Measurements from ENCODE around the gene BCS1L. TPM values are rescaled to one million over a fixed set of nuclear protein-coding genes. Genes with fewer than 3 reads are reported as not detected.
A peak's percentile ranks its signal among the peaks of the same experiment; 100 is the strongest.

Gene BCS1L
- polyA plus RNA-seq, 3 donors: 53.9 to 61.2 (median 56.5) TPM

DNA sequence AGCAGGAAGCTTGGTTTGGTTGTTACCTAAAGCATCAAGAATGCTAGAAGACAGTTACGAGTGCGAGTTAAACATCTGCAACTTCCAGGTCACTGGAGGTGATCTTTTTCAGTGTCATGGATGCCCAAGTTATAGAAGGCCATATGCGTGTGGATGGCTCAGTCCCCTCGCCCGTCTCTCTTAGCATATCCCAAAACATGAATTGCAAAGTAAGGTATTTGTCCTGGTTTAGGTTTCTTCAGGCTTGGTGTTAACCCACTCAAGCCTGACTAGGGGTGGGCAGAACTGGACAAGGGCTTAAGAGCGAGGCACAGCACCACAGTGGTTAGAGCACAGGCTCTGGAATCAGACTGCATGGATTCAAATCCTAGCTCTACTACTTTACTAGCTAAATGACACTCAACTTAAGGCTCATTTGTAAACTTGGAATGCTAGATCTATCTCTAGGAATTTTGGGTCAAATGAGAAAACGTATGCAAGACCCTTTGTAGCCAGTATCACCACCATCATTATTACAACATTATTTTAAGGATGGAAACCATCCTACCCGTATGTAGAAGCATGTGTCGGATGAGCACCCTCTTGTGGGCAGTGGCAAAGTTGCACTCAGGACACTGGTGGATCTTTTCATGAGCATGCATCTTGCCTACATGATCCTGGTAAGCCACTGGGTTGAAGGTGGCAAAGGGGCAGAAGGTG lies 11.2 kb upstream of the BCS1L start:
- peak; percentile 42 for DNase-seq

DNA sequence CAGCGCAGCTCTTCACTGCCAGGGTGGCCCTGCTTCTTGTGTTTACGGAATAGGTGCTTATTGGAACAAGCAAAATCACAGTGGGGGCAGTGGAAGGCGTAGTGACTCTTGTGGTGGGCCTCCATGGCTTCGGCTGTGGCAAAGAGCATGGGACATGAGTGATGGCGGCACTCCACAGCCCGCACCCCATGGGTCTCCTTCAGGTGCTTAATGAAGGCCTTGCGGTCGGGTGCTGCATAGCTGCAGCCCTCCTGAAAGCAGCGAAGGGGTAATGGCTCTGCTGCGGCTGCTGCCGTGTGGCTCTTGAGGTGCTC lies 10.7 kb upstream of the BCS1L start:
- DNase-seq: no peak

DNA sequence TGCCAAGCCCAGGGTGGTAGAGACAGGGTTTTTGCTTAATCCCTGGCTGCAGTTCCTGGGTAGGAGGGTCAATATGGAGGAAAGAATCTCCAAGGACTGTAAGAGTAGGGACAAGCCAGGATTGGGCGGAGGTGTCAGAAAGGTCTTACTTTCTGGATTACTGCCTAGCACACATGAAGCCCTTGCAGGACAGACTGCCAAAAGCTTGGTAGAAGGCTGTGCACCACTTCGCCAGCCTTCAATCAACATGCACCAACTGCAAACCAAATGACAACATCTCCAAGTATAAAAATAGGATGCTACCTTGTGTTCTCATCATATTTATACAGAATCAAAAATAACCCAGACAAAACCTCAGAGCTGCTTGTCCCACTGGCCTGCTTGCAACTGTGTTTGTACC lies 3.7 kb upstream of the BCS1L start:
- DNase-seq: no peak

DNA sequence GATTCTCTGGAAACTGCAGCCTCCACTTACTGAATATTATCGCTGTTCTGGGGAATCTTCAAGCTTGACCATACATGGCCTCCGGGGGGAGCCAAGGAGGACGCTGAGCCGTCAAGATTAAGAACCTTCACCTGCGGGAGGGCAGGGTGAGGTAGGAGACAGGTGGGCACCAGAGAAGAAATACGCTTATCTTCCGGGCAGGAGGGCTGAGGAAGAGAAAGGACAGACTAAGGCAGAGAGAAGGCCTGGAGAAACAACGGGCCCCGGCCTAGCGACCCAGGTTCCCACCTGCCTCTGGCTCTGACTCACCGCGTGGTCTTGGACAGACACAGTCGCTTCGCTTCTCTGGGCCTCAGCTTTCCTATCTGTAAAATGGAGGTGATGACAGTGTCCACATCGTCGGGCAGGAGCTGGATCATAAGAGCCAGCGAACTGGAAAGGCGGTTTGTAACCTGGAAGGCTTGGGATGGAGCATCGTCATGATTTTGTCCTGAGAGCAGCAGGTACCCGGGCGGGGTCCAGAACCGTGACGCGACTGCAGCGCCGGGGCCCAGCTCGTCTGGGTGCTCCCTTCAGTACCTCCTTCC lies 719 bp upstream of the BCS1L start:
- DNase-seq: no peak

DNA sequence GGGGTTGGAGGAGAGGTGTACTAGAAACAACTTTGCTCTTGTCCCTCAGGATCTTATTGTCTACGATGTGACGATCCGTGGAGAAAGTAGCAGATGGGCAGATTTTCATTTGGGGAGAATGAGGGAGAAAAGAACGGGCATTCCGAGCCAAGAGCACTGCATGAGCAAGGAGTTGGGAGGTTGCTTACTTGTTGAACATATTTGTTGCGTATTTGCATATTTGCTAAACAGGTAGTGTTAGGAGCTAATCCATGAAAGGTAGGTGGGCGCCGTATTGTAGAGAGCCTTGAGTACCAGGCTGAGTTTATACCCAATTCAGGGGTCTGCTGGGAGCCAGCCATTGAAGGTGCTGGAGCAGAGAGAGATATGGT lies 490 bp downstream of the BCS1L start:
- DNase-seq: no peak

DNA sequence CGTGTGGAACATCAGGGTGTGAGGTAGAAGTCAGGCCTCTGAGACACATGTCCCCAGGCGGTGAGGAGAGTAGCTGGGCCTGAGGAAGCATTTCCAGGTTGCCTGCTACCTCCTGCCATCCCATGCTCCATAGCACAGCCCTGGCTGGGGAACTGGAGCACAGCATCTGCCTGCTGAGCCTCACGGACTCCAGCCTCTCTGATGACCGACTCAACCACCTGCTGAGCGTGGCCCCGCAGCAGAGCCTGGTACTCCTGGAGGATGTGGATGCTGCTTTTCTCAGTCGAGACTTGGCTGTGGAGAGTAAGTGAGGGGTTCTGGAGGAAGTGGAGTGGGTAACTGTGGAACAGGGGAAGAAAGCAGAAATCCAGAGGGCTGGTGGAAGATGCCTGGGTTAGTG lies 2.9 kb downstream of the BCS1L start:
- DNase-seq: no peak

DNA sequence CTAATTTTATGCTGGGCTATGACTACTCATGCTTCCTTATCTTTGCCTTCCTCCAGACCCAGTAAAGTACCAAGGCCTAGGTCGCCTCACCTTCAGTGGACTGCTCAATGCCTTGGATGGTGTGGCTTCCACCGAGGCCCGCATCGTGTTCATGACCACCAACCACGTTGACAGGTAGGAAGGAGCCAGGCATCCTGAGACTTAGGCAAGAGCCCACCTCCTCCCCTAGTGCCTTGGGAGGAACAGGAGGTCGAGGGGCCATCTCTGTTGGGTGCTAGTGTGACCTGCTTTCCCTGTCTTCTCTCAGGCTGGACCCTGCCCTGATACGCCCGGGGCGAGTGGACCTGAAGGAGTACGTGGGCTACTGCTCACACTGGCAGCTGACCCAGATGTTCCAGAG lies 3.3 kb downstream of the BCS1L start:
- no peak for DNase-seq

DNA sequence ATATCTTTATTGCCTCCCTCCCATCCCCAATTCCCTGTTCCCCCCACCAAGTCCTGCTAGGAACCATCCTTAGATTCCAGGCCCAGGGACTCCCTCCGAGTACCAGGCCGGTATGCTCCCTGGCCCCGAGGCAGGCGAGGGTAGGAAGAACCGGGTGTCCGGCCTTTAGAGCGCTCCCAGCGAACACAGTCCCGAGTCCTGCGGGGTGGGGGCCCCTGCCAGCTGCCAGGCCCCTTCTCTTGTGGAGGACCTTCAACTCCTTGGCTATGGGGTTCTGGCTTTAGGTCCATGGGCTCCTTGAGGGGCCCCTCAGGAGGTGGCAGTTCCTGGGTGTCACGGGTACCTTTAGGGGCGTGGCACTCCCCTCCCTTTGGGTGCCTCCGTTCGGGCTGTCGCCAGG lies 4.4 kb downstream of the BCS1L start:
- DNase-seq: no peak

DNA sequence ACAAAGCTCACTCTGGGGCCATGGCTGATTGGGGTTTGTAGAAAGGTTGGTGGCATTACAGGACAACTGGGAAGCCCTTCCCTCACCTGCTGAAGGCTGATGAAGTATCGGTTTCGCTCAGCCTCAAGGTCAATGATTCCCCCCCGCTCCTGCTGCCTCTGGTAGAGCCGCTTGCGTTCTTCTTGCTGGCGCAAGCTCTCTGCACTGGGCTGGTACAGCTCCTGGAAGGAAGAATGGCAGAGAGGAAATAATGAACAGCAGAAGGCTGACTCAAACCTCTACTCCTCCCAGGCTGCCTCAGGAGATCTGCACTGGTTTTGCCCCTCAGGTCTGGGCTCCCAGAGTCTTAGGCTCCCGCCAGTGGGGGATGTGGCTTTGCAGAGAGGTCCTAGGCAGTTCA lies 5.2 kb downstream of the BCS1L start:
- no peak for DNase-seq

DNA sequence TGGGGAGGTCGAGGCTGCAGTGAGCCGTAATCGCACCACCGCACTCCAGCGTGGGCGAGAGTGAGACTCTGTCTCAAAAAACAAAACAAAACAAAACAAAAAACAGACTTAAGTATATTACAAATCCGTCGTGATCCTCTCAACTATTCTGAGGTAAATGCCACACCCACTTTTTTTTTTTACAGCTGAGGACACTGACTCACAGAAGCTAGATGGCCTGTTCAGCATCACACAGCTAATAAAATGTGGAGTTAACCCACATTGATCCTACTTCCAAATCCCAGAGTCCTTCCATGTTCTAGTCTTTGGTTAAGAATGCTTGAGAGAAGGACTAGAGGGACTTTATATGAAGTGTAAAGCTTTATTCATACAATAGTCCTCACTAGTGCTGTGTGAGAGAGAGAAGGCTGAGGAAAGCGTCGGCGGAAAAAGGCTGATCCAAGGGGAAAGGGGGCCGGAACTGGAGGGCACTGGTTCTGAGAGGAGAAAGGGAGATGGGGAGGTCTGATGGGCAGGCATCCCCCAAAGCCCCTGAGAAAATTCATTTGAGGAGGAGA lies 11.7 kb downstream of the BCS1L start:
- DNase-seq: peak; percentile 4

DNA sequence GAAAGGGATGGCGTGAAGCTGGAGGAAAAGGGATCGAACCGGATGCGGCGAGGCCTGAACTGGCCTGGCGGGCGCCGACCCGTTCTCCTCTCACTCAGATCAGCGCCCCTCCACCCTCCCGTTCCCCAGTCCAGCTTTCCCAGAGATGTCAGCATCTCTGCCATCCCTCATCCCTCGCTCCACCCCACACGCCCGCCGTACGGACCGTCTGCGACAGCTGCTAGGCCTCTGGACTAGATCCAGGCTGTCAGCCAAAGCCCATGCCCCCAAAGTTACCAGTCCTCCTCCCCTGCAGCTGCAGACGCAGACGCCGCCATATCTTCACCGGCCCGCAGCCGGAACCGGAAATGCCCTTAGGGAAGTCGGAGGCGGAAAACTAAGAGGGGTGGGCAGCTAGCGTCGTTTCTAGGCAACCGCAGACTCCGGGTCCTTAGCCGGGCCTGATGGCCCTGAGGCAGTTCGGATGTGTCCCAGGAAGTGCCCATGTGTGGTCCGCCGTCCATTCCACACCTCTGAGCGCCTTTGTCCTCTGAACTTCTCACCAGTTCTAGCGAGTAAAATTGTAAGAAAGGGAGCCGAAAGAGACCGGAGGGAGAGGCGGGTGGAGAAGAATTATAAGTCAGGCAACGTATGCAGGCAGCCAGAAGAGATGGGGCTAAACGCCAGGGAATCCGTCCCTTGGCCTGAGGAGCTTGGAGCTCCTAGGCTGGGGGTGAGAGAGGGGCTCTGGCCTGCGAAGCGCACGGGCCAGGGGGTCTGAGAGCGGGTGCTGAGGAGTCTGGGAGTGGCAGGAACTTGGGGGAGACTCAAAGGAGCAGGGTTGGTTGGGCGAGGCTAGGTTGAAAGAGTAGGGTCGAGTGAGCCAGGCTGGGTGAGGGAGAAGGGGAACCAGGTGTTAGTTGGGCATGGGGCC lies 12.4 kb downstream of the BCS1L start, which contains the start of the genes RNF25 and STK36:
RNF25 (minus strand) TSS at position 349 of the 913 bp plus-strand sequence; CDS start at position 317, 32 bp downstream.
STK36 (plus strand) TSS at position 433 of the 913 bp plus-strand sequence. CDS start 744 bp downstream, outside the sequence.
- DNase-seq: peak; percentile 92

DNA sequence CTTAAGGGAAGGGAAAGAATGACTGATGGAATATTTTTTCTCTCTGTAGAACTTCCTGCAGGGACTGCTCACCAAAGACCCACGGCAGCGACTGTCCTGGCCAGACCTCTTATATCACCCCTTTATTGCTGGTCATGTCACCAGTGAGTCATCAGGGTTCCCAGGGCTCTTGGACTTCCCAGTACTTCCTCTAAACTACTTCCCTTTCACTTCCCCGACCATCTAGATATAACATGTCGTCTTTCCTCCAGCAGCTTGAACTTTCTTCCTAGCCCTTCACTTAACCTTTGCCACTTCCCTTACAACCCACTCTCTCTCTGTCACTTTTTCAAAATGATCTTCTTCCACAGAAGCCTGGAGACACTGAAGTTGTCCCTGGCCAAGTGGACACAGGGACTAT lies 19.6 kb downstream of the BCS1L start:
- no peak for DNase-seq

DNA sequence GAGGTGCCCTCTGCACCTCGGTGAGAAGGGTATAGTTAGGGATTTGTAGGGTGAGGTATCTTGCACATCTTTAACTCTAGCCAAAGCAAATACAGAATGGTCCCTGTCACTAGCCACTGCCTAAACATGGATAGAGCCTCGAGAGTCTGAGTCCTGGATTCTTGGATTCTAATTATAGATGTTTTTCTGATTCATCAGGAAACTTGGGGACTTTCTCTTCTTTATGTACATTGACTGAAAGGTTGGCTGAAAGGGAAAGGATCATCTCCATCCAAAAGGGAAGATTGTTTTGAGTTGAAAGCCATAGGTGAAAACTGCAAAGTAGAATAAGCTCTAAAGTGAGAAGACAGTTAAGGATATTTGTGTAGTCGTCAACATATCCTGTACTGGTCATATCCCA lies 20.6 kb downstream of the BCS1L start:
- DNase-seq: no peak

DNA sequence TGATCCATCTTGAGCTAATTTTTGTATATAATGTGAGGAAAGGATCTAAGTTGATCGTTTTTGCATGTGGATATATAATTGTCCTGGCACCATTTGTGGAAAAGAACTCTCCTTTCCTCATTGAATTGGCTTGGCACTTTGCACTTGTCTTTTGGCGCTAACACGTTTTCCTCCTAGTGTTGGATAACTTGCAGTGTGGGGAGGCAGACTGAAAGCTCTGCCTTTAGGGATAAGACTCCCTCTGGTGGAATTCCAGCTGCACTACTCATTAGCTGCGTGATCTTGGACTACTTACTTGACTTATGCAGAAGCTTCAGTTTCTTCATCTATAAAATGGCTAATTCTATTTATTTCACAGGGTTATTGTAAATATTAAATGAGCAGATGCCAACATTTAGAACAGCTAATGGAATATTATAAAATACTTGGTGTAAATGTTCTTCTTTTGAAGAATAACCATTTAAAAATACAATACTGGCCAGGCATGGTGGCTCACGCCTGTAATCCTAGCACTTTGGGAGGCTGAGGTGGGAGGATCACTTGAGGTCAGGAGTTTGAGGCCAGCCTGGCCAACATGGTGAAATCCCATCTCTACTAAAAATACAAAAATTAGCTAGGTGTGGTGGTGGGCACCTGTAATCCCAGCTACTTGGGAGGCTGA lies 28.0 kb downstream of the BCS1L start:
- DNase-seq: peak; percentile 65

DNA sequence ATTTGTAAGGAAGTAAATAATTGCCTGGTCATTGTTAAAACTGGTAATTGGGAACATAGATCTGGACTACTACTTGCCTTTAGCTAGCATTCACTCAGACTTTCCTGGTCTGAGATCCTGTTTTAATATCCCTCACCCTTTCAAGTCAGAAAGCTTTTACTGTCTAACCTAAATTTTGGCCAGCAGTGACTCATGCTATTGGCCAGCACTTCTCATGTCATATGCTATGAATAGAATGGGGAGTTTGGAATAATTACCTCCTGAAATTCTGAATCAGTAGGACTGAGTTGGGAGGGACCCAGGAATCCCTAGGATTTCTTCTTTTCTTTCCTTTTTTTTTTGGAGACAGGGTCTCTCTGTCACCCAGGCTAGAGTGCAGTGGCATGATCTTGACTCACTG lies 31.8 kb downstream of the BCS1L start:
- DNase-seq: no peak

DNA sequence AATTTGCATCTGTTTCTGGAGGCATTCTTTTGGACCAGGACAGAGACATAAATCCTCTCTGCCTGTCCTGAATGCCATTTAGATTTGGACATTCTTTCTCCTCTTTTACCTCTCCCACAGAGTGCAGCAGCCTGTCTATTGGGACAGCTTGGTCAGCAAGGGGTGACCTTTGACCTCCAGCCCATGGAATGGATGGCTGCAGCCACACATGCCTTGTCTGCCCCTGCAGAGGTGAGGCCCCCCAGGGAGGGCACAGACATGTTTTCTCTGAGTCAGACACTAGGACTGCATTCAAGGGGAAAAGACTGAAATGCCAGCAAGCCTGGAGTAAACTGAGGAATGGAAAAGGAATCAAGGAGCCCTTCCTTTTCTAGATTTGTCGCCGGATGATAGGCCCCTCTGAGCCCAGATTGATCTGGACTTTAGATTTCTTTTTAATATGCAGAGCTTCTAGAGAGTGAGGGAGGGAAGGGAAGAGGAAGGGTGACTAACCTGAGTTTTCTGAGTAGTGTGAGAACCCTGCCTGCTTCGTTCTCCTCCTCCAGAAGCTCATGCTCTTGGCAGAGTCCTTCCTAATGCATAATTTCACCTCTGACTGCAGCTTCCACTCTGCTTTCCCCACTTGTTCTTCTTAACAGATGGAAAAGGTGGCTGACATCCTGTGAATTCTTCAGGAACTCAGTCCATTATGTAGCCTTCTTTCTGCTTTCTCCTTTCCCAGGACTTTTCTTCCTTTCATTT lies 35.1 kb downstream of the BCS1L start:
- DNase-seq: no peak

DNA sequence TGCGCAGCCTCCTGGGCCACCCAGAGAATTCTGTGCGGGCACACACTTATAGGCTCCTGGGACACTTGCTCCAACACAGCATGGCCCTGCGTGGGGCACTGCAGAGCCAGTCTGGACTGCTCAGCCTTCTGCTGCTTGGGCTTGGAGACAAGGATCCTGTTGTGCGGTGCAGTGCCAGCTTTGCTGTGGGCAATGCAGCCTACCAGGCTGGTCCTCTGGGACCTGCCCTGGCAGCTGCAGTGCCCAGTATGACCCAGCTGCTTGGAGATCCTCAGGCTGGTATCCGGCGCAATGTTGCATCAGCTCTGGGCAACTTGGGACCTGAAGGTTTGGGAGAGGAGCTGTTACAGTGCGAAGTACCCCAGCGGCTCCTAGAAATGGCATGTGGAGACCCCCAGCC lies 39.4 kb downstream of the BCS1L start:
- DNase-seq: no peak

DNA sequence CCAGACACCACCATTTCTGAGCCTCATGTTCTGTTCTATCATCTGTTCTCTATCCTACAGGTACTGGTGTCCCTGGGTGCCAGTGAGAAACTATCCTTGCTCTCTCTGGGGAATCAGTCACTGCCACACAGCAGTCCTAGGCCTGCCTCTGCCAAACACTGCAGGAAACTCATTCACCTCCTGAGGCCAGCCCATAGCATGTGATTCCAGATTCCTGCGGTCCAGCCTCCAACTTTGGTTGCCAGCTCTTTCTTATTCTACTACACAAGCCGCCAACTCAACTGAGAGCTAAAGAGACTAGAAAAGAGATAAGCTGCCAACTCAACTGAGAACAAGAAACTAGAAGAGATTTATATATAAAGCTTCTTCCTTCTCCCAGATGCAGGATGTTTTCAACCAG lies 42.3 kb downstream of the BCS1L start:
- no peak for DNase-seq

DNA sequence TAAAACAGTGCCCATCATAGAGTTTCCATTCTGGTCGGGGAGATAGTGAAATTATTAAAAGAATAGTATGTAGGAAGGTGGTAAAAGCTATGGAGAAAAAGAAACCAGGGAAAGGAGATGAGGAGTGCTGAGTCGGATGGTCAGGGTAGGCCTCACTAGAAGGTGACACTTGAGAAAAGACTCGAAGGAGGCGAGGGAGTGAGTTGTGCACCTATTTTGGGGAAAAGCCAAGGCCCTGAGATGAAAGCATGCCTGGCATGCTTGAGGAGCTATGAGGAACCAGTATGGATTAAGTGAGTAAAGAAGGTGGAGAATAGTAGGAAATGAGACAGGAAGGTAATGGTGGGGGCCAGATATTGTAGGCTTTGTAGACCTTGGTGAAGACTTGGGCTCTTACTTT lies 43.9 kb downstream of the BCS1L start:
- DNase-seq: no peak

DNA sequence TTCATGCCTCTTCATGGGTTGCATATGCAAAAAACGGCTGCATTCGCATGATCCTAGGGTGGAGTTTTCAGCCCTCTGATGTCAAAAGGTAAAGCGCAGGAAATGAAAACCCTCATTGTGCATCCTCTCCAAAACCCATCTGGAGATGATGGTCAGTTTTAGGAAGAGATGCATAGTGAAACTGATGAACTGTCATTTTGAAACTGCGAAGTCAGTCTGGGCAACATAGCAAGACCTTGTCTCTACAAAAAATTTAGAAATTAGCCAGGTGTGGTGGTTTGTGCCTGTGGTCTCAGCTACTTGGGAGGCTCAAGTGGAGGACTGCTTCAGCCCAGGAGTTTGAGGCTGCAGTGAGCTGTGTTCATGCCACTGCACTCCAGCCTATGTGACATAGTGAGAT lies 48.6 kb downstream of the BCS1L start:
- no peak for DNase-seq

DNA sequence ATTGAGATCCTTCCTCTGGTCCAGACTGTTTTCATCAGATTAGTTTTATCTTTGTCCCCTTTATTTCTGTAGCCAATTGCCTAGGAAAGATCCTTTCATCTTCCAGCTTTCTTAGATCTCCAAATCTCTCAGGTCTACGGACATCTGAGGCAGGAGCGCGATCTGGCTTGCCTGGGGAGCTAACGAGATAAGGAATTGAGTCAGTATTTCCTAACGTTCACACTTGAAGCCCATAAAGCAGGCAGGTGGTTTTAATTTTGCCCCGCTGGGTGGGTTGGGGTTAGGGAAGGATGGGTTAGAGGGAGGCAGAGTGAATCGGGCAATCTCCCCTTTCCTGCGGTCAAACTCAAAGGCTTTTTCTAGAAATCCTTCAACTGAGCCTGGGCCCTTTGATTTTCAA lies 50.4 kb downstream of the BCS1L start:
- no peak for DNase-seq

DNA sequence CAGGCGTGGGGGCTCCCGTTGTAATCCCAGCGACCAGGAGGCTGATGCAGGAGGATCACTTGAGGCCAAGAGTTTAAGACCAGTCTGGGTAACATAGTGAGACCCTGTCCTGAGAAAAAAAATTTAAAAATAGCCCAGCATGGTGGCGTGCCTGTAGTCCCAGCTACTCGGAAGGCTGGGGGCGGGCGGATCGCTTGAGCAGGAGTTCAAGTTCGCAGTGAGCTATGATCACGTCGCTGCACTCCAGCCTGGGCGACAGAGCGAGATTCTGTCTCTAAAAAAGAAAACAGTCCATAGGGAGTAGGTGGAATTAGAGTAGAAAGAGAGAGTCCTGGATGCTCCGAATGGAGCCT lies 50.8 kb downstream of the BCS1L start:
- DNase-seq: no peak
